ENCODE results near the gene GPR4. TPM values are rescaled to one million over a fixed set of nuclear protein-coding genes. Genes with fewer than 3 reads are reported as not detected.

The GPR4 gene
- total RNA-seq, 5 donors from 2014 or later (not counting 1 experiment from before 2014, with no cell fraction given), result 0.20 TPM; not detected in 4

DNA sequence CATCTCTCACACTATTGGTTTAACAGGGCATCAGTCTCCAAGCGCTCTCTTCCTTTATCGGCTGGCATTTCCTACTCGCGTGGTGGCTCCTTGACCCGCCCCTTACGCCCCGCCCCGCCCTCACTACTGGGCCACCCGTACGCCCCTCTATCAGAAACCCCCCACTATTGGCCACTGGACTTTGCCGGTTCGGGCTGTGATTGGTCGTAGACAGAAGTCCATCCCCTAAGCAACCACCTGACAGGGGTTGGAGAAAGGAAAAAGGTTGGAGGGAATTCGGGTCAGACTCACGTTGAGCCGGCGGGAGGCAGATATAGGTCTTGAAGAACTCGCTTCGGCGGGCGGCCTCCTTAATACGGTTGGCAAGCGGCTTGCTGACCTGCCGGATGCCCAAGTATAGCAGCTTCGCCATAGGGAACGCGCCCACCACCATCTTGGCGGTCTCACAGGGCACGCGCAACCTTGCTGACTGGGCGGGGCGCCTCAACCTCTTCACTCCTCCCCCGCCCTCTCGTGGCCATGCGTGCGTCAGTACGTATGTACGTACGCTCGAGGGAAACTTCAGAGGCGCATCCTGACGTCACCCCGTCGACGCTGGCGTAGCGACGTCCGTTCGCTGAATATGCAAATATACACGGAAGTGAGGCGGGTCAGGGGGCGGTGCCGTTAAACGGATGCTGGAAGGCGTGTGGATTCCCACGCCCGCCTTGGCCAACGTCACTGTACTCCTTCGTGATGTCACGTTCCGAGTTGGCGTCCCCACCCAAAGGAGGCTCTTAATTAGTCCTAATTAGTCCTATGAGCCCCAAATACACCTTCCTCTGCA, 17.5 kb downstream of the GPR4 start, which contains the start of gene OPA3:
OPA3 (minus strand) TSS at position 471 of the 826 bp plus-strand sequence; CDS start at position 433, 38 bp downstream.
- Mint-ChIP-seq H3K36me3 (peaks cover 4% of the 10 kb centered on the region), H3K9me3 (no peaks in the 10 kb centered on the region), H3K27me3 (peaks cover 6 to 10% of the 10 kb centered on the region in 2 donors), H3K27ac (peak within 1 kb of the TSS; percentile 94 to 100), H3K4me1 (peaks cover 21 to 26% (median 24%) of the 10 kb centered on the region in 3 donors), H3K4me3 (peak within 1 kb of the TSS; percentile 85 to 94 (median 90))
- Histone ChIP-seq H3K9me3 (no peaks in the 10 kb centered on the region), H3K27ac (ENCODE audit: low read length) (peak within 1 kb of the TSS; percentile 98), H3K36me3 (ENCODE audit: control insufficient read depth in 2 of 2, extremely low read depth in 1 of 2, insufficient read depth in 1 of 2, low read length in 1 of 2) (peaks cover 0 to 4% of the 10 kb centered on the region in 2 donors), H3K4me3 (ENCODE audit: control insufficient read depth in 1 of 2, extremely low read depth in 1 of 2, low read length in 1 of 2) (peak within 1 kb of the TSS; percentile 74 to 81), H3K4me1 (ENCODE audit: control insufficient read depth in 1 of 2, extremely low read depth in 1 of 2, insufficient read depth in 2 of 2, low read length in 2 of 2) (peaks cover 4 to 18% of the 10 kb centered on the region in 2 experiments), H3K27me3 (replicated peaks in 1 of 2; ENCODE audit: control insufficient read depth in 2 of 2, extremely low read depth in 1 of 2, insufficient read depth in 2 of 2, low read length in 1 of 2) (peaks cover 0 to 12% of the 10 kb centered on the region in 2 experiments)
- 0% methylated on average over 45 of the region's 63 CpGs for WGBS (ENCODE audit: insufficient coverage)
- POLR2A ChIA-PET, result interaction anchor here in 1 of 2 donors (0.6 kb wide), 1 partner anchor 14 kb away, joined by 9 read pairs; no protein-coding TSS in a partner anchor
- DNase-seq, result peak; percentile 95 to 100 (median 100)
- ATAC-seq (replicated peaks in 1 of 4), result peak; percentile 85 to 91 (median 91)
- CTCF ChIA-PET, result no interaction called here

DNA sequence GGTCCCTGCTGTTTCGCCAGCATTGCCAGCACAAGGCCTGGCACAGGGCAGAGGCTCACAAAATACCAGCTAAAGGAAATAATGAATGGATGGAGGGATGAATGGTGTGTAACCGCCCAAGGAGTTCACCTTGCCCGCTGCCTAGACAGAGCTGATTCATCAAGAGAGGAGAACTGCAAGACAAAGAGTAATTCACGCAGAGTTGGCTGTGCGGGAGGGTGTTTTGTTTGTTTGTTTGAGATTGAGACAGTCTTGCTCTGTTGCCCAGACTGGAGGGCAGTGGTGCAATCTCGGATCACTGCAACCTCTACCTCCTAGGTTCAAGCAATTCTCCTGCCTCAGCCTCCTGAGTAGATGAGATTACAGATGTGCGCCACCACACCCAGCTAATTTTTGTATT, 20.4 kb downstream of the GPR4 start:
- Mint-ChIP-seq H3K9me3 (no peaks in the 10 kb centered on the region), H3K36me3 (peaks cover 6% of the 10 kb centered on the region), H3K4me1 (peaks cover 31 to 35% (median 35%) of the 10 kb centered on the region in 3 donors), H3K27ac (no peak overlapping the region), H3K27me3 (no peaks in the 10 kb centered on the region), H3K4me3 (peak overlapping the region in 1 of 3 donors; percentile 42)
- DNase-seq (no peak), ATAC-seq (replicated peaks in 1 of 4) (no peak)
- Histone ChIP-seq H3K9me3 (no peaks in the 10 kb centered on the region), H3K4me1 (ENCODE audit: control insufficient read depth in 1 of 2, extremely low read depth in 1 of 2, insufficient read depth in 2 of 2, low read length in 2 of 2) (peaks cover 4 to 18% of the 10 kb centered on the region in 2 experiments), H3K36me3 (ENCODE audit: control insufficient read depth in 2 of 2, extremely low read depth in 1 of 2, insufficient read depth in 1 of 2, low read length in 1 of 2) (peaks cover 0 to 4% of the 10 kb centered on the region in 2 donors), H3K27ac (ENCODE audit: low read length) (no peak overlapping the region), H3K4me3 (ENCODE audit: control insufficient read depth in 1 of 2, extremely low read depth in 1 of 2, low read length in 1 of 2) (no peak overlapping the region), H3K27me3 (replicated peaks in 1 of 2; ENCODE audit: control insufficient read depth in 2 of 2, extremely low read depth in 1 of 2, insufficient read depth in 2 of 2, low read length in 1 of 2) (peaks cover 0 to 4% of the 10 kb centered on the region in 2 experiments)
- CTCF ChIA-PET, result no interaction called here
- 94% methylated on average over 3 of the region's 7 CpGs for WGBS (ENCODE audit: insufficient coverage)
- POLR2A ChIA-PET, result no interaction called here

- no peak for ATAC-seq (replicated peaks in 1 of 4)
Measured at GRCh38 chr19:45578861-45579260, 23.2 kb downstream of the GPR4 start.

GRCh38 chr19:45577111-45577905, 24.7 kb downstream of the GPR4 start:
- Mint-ChIP-seq H3K4me3 (no peak overlapping the region), H3K4me1 (peaks cover 10 to 18% (median 13%) of the 10 kb centered on the region in 3 donors), H3K9me3 (no peaks in the 10 kb centered on the region), H3K27me3 (no peaks in the 10 kb centered on the region), H3K36me3 (peaks cover 5% of the 10 kb centered on the region), H3K27ac (no peak overlapping the region)
- POLR2A ChIA-PET, result interaction anchor here in 1 of 2 donors (0.6 kb wide), 1 partner anchor 41 kb away, joined by 3 read pairs; no protein-coding TSS in a partner anchor
- ATAC-seq (replicated peaks in 1 of 4) (no peak), DNase-seq (no peak)
- Histone ChIP-seq H3K36me3 (ENCODE audit: control insufficient read depth in 2 of 2, extremely low read depth in 1 of 2, insufficient read depth in 1 of 2, low read length in 1 of 2) (peaks cover 0 to 7% of the 10 kb centered on the region in 2 donors), H3K4me1 (ENCODE audit: control insufficient read depth in 1 of 2, extremely low read depth in 1 of 2, insufficient read depth in 2 of 2, low read length in 2 of 2) (no peaks in the 10 kb centered on the region), H3K27ac (ENCODE audit: low read length) (no peak overlapping the region), H3K9me3 (no peaks in the 10 kb centered on the region), H3K27me3 (replicated peaks in 1 of 2; ENCODE audit: control insufficient read depth in 2 of 2, extremely low read depth in 1 of 2, insufficient read depth in 2 of 2, low read length in 1 of 2) (no peaks in the 10 kb centered on the region), H3K4me3 (ENCODE audit: control insufficient read depth in 1 of 2, extremely low read depth in 1 of 2, low read length in 1 of 2) (no peak overlapping the region)
- CTCF ChIA-PET, result no interaction called here
- WGBS (ENCODE audit: insufficient coverage), result 77% methylated on average over 7 of the region's 11 CpGs

More at GRCh38 chr19:45578861-45579260, 23.2 kb downstream of the GPR4 start:
- ChIA-PET POLR2A (no interaction called here), CTCF (no interaction called here)
- H3K36me3 Mint-ChIP-seq, result peaks cover 8% of the 10 kb centered on the region
- no peak overlapping the region for H3K4me3 Mint-ChIP-seq
- no peaks in the 10 kb centered on the region for H3K9me3 Mint-ChIP-seq
- peaks cover 19 to 25% (median 24%) of the 10 kb centered on the region in 3 donors for H3K4me1 Mint-ChIP-seq
- H3K27ac Mint-ChIP-seq, result peak overlapping the region in 1 of 2 donors; percentile 52
- H3K36me3 ChIP-seq (ENCODE audit: control insufficient read depth in 2 of 2, extremely low read depth in 1 of 2, insufficient read depth in 1 of 2, low read length in 1 of 2), result peaks cover 0 to 4% of the 10 kb centered on the region in 2 donors
- DNase-seq, result no peak
- no peaks in the 10 kb centered on the region for H3K9me3 ChIP-seq
- H3K27me3 ChIP-seq (replicated peaks in 1 of 2; ENCODE audit: control insufficient read depth in 2 of 2, extremely low read depth in 1 of 2, insufficient read depth in 2 of 2, low read length in 1 of 2), result no peaks in the 10 kb centered on the region
- no peak overlapping the region for H3K27ac ChIP-seq (ENCODE audit: low read length)
- H3K4me1 ChIP-seq (ENCODE audit: control insufficient read depth in 1 of 2, extremely low read depth in 1 of 2, insufficient read depth in 2 of 2, low read length in 2 of 2), result peaks cover 0 to 8% of the 10 kb centered on the region in 2 experiments
- H3K4me3 ChIP-seq (ENCODE audit: control insufficient read depth in 1 of 2, extremely low read depth in 1 of 2, low read length in 1 of 2), result no peak overlapping the region
- 97% methylated on average over 5 of the region's 5 CpGs for WGBS (ENCODE audit: insufficient coverage)
- no peaks in the 10 kb centered on the region for H3K27me3 Mint-ChIP-seq

GRCh38 chr19:45576682-45577081, 25.3 kb downstream of the GPR4 start:
- POLR2A ChIA-PET, result interaction anchor here in 1 of 2 donors (0.6 kb wide), 1 partner anchor 41 kb away, joined by 3 read pairs; no protein-coding TSS in a partner anchor
- DNase-seq (no peak), ATAC-seq (replicated peaks in 1 of 4) (no peak)
- Mint-ChIP-seq H3K4me1 (peaks cover 10 to 17% (median 11%) of the 10 kb centered on the region in 3 donors), H3K27ac (no peak overlapping the region), H3K36me3 (peaks cover 5% of the 10 kb centered on the region), H3K9me3 (no peaks in the 10 kb centered on the region), H3K27me3 (no peaks in the 10 kb centered on the region), H3K4me3 (no peak overlapping the region)
- no peak overlapping the region for H3K4me3 ChIP-seq (ENCODE audit: control insufficient read depth in 1 of 2, extremely low read depth in 1 of 2, low read length in 1 of 2)
- no peaks in the 10 kb centered on the region for H3K9me3 ChIP-seq
- H3K36me3 ChIP-seq (ENCODE audit: control insufficient read depth in 2 of 2, extremely low read depth in 1 of 2, insufficient read depth in 1 of 2, low read length in 1 of 2), result peaks cover 0 to 7% of the 10 kb centered on the region in 2 donors
- H3K27me3 ChIP-seq (replicated peaks in 1 of 2; ENCODE audit: control insufficient read depth in 2 of 2, extremely low read depth in 1 of 2, insufficient read depth in 2 of 2, low read length in 1 of 2), result no peaks in the 10 kb centered on the region
- CTCF ChIA-PET, result no interaction called here
- no peaks in the 10 kb centered on the region for H3K4me1 ChIP-seq (ENCODE audit: control insufficient read depth in 1 of 2, extremely low read depth in 1 of 2, insufficient read depth in 2 of 2, low read length in 2 of 2)
- WGBS (ENCODE audit: insufficient coverage), result no CpG with 5 or more reads among the region's 3 CpGs
- no peak overlapping the region for H3K27ac ChIP-seq (ENCODE audit: low read length)

DNA sequence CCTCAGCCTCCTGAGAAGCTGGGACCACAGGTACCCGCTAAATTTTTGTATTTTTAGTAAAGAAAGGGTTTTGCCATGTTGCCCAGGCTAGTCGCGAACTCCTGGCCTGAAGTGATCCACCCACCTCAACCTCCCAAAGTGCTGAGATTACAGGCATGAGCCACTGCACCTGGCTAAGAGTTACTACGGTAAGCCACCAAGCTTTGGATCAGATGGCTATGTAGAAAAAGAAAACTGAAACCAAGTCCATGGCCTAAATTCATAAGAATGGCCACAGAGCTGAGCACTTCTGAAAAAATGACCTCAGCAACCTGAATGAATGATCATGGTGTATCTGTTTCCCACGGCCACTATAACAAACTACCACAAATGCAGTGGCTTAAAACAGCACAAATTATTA, 26.8 kb downstream of the GPR4 start:
- H3K4me3 ChIP-seq (ENCODE audit: control insufficient read depth in 1 of 2, extremely low read depth in 1 of 2, low read length in 1 of 2), result no peak overlapping the region
- H3K27ac Mint-ChIP-seq, result no peak overlapping the region
- H3K4me3 Mint-ChIP-seq, result no peak overlapping the region
- H3K9me3 ChIP-seq, result no peaks in the 10 kb centered on the region
- CTCF ChIA-PET, result no interaction called here
- peaks cover 7% of the 10 kb centered on the region for H3K36me3 Mint-ChIP-seq
- no peak for ATAC-seq (replicated peaks in 1 of 4)
- no peak overlapping the region for H3K27ac ChIP-seq (ENCODE audit: low read length)
- H3K9me3 Mint-ChIP-seq, result no peaks in the 10 kb centered on the region
- no peak for DNase-seq
- peaks cover 7 to 15% (median 12%) of the 10 kb centered on the region in 3 donors for H3K4me1 Mint-ChIP-seq
- POLR2A ChIA-PET, result no interaction called here
- H3K27me3 ChIP-seq (replicated peaks in 1 of 2; ENCODE audit: control insufficient read depth in 2 of 2, extremely low read depth in 1 of 2, insufficient read depth in 2 of 2, low read length in 1 of 2), result no peaks in the 10 kb centered on the region
- no peaks in the 10 kb centered on the region for H3K27me3 Mint-ChIP-seq
- no peaks in the 10 kb centered on the region for H3K4me1 ChIP-seq (ENCODE audit: control insufficient read depth in 1 of 2, extremely low read depth in 1 of 2, insufficient read depth in 2 of 2, low read length in 2 of 2)
- peaks cover 0 to 3% of the 10 kb centered on the region in 2 donors for H3K36me3 ChIP-seq (ENCODE audit: control insufficient read depth in 2 of 2, extremely low read depth in 1 of 2, insufficient read depth in 1 of 2, low read length in 1 of 2)
- WGBS (ENCODE audit: insufficient coverage), result no CpG with 5 or more reads among the region's 5 CpGs

All from T-cell (primary cell).